Measurements from ENCODE around the gene GUCY1B1. TPM values are rescaled to one million over a fixed set of nuclear protein-coding genes. Genes with fewer than 3 reads are reported as not detected.

Gene GUCY1B1
- polyA plus RNA-seq, 2 of the 4 experiments (the other 2 are of a cell fraction) = 0.14 to 0.43 TPM

DNA sequence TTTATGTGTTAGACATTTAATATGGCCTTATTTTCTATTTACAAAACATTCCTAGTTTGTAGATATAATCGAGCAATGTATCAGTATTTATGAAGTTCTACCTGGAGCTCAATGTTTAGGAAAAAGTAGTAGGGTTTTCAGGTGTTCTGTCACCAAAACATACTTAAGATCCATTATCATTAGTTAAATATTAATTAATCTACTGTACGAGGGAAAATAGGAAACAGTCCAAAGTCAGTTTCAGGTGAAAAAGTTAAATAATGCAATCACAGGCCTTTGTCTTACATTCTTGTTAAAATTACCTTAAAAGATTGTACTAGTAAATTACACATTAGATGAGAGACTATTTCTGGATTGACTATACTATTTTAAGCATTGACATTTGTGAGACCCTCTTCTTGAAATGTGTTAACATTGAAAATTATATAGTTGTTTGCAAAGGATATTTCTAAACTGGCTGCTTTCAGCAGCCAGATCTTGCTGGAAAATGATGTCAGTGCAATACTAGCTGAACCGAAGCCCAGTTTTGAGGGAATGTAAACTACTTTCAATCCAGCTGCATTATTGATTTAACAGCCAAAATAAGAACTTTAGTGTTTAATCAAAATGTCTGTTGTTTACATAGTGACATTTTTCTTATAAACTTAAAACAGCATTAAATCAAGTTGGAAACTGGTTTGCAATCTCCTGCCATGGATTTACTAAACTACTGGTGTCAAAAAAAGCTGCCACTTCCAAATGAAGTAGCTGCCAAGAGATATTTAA, 19.3 kb downstream of the GUCY1B1 start:
- Histone ChIP-seq H3K4me2 (no peak overlapping the region), H3K9me3 (no peaks in the 10 kb centered on the region), H3K4me1 (no peaks in the 10 kb centered on the region), H3K4me3 (no peak overlapping the region), H3K27ac (no peak overlapping the region)
- FAIRE-seq (no peak), ATAC-seq (no peak), DNase-seq (ENCODE audit: low read depth in 1 of 2, low spot score in 1 of 2) (no peak)
- 2% methylated on average over 3 of the region's 3 CpGs for WGBS (ENCODE audit: missing lambda C conversion rate)
- ChIA-PET CTCF (interaction anchor here (1.1 kb wide), 1 partner anchor 9 kb away, joined by 4 read pairs; no protein-coding TSS in a partner anchor), POLR2A (no interaction called here)
- TF ChIP-seq CBX8 (IDR thresholded peaks at IDR 0.05) = no peak
- TF ChIP-seq FOSL2 (IDR thresholded peaks at IDR 0.05) = no peak
- TF ChIP-seq FOSL2 (CRISPR knock-in tag; IDR thresholded peaks at IDR 0.05) = no peak
- TF ChIP-seq JUNB (IDR thresholded peaks at IDR 0.05) = no peak
- TF ChIP-seq, protein P1, sequence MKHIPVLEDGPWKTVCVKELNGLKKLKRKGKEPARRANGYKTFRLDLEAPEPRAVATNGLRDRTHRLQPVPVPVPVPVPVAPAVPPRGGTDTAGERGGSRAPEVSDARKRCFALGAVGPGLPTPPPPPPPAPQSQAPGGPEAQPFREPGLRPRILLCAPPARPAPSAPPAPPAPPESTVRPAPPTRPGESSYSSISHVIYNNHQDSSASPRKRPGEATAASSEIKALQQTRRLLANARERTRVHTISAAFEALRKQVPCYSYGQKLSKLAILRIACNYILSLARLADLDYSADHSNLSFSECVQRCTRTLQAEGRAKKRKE (CRISPR knock-in tag; IDR thresholded peaks at IDR 0.05; ENCODE audit: low read depth) = no peak
- TF ChIP-seq RARB (CRISPR knock-in tag; IDR thresholded peaks at IDR 0.05) = no peak
- TF ChIP-seq, protein P2, sequence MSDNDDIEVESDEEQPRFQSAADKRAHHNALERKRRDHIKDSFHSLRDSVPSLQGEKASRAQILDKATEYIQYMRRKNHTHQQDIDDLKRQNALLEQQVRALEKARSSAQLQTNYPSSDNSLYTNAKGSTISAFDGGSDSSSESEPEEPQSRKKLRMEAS (IDR thresholded peaks at IDR 0.05) = no peak

DNA sequence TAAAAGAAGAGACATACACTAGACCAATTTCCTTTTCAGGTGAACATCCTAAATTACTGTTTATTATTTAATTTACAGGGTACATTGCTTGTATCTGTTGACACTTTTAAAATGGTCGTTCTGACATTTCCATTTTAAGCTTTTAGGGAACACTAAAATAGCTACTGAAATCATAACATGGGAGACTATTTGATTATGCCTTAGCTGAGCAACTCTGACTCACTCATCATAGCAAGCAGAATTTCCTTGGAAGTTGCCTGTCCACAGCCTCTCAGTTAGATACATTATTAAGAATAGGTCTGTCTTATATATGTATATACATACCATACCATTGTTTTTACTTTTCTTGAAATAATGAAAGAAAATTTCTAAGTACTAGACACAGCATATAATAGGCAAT, 22.0 kb downstream of the GUCY1B1 start:
- H3K4me1 ChIP-seq = no peaks in the 10 kb centered on the region
- no peak for FAIRE-seq
- ATAC-seq = no peak
- no peak overlapping the region for H3K4me3 ChIP-seq
- POLR2A ChIA-PET = no interaction called here
- 3% methylated on average over 1 of the region's 1 CpG for WGBS (ENCODE audit: missing lambda C conversion rate)
- TF ChIP-seq CBX2 (IDR thresholded peaks at IDR 0.05; ENCODE audit: borderline replicate concordance, low read depth) (no peak), KDM5A (IDR thresholded peaks at IDR 0.05) (no peak)
- H3K9me3 ChIP-seq = no peaks in the 10 kb centered on the region
- no peak for DNase-seq (ENCODE audit: low read depth in 1 of 2, low spot score in 1 of 2)
- no peak overlapping the region for H3K27ac ChIP-seq
- H3K4me2 ChIP-seq = no peak overlapping the region
- CTCF ChIA-PET = no interaction called here

DNA sequence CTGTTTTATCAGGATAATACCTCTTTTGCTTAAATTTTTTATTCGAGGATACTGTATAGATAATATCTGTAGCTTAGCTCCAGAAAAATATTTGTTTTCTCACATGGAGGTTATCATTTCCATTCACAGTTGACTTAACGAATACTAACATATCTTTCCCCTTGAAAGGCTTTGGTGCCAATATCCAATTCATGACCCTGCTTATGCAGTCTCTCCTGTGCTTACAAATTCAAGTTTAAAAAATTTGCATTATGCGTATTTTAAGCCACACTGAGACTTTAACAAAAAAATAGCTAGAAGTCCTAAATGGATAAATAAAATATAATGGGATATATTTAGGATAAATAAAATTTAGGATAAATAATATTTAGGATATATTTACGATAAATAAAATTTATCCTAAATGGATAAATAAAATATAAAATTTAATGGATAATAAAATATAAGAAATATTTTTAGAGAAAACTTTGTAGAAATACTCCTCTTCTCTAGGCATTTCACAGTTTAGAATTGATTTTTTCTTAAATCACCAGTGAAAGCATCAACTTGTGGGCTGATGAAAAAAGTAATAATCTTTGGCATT, 22.5 kb downstream of the GUCY1B1 start:
- DNase-seq (ENCODE audit: low read depth in 1 of 2, low spot score in 1 of 2) (no peak), ATAC-seq (no peak), FAIRE-seq (no peak)
- TF ChIP-seq MAZ (IDR thresholded peaks at IDR 0.05; ENCODE audit: borderline replicate concordance, low read depth, low read length) = no peak
- TF ChIP-seq, protein P3, sequence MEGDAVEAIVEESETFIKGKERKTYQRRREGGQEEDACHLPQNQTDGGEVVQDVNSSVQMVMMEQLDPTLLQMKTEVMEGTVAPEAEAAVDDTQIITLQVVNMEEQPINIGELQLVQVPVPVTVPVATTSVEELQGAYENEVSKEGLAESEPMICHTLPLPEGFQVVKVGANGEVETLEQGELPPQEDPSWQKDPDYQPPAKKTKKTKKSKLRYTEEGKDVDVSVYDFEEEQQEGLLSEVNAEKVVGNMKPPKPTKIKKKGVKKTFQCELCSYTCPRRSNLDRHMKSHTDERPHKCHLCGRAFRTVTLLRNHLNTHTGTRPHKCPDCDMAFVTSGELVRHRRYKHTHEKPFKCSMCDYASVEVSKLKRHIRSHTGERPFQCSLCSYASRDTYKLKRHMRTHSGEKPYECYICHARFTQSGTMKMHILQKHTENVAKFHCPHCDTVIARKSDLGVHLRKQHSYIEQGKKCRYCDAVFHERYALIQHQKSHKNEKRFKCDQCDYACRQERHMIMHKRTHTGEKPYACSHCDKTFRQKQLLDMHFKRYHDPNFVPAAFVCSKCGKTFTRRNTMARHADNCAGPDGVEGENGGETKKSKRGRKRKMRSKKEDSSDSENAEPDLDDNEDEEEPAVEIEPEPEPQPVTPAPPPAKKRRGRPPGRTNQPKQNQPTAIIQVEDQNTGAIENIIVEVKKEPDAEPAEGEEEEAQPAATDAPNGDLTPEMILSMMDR (IDR thresholded peaks at IDR 0.05) = no peak
- Histone ChIP-seq H3K4me3 (no peak overlapping the region), H3K27ac (no peak overlapping the region), H3K4me2 (no peak overlapping the region), H3K4me1 (no peaks in the 10 kb centered on the region), H3K9me3 (no peaks in the 10 kb centered on the region)
- WGBS (ENCODE audit: missing lambda C conversion rate) = 38% methylated on average over 4 of the region's 4 CpGs
- CTCF ChIA-PET = no interaction called here
- POLR2A ChIA-PET = no interaction called here

DNA sequence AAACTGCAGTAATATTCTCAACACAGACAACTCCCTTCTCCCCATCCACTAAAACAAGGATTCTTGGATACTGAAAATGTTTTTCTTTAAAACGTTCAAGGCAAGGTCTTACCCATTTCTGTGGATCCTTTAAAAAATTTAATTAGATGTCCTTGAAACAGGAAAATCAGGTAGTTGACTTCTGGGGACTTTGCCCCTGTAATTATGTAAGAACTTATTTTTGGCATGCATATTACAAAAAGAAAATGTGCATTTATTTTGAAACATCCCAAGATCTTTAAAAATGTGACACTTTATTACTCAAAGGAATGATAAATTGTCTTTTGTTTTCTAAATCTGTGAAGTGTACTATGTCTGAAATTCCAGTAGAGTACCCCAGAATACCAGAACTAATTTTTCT, 25.8 kb downstream of the GUCY1B1 start:
- no peak overlapping the region for H3K4me2 ChIP-seq
- no peak for ATAC-seq
- no peaks in the 10 kb centered on the region for H3K9me3 ChIP-seq
- CTCF ChIA-PET = no interaction called here
- 3% methylated on average over 1 of the region's 1 CpG for WGBS (ENCODE audit: missing lambda C conversion rate)
- no peak for FAIRE-seq
- no peak for DNase-seq (ENCODE audit: low read depth in 1 of 2, low spot score in 1 of 2)
- H3K4me3 ChIP-seq = no peak overlapping the region
- H3K4me1 ChIP-seq = no peaks in the 10 kb centered on the region
- H3K27ac ChIP-seq = no peak overlapping the region
- POLR2A ChIA-PET = no interaction called here
- TF ChIP-seq RFX5 (IDR thresholded peaks at IDR 0.05) (no peak), RAD21 (conservative IDR thresholded peaks at IDR 0.05 in 1 of 2, IDR thresholded peaks at IDR 0.05 in 1 of 2) (no peak), POLR2AphosphoS2 (conservative IDR thresholded peaks at IDR 0.05; ENCODE audit: low read length) (no peak), FOXS1 (CRISPR knock-in tag; IDR thresholded peaks at IDR 0.05) (no peak), JUN (IDR thresholded peaks at IDR 0.05) (no peak), EHF (CRISPR knock-in tag; IDR thresholded peaks at IDR 0.05) (no peak), GATA3 (IDR thresholded peaks at IDR 0.05; ENCODE audit: borderline replicate concordance) (no peak)
- TF ChIP-seq, protein P4, sequence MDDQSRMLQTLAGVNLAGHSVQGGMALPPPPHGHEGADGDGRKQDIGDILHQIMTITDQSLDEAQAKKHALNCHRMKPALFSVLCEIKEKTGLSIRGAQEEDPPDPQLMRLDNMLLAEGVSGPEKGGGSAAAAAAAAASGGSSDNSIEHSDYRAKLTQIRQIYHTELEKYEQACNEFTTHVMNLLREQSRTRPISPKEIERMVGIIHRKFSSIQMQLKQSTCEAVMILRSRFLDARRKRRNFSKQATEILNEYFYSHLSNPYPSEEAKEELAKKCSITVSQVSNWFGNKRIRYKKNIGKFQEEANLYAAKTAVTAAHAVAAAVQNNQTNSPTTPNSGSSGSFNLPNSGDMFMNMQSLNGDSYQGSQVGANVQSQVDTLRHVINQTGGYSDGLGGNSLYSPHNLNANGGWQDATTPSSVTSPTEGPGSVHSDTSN (IDR thresholded peaks at IDR 0.05) = no peak
- TF ChIP-seq, protein P5, sequence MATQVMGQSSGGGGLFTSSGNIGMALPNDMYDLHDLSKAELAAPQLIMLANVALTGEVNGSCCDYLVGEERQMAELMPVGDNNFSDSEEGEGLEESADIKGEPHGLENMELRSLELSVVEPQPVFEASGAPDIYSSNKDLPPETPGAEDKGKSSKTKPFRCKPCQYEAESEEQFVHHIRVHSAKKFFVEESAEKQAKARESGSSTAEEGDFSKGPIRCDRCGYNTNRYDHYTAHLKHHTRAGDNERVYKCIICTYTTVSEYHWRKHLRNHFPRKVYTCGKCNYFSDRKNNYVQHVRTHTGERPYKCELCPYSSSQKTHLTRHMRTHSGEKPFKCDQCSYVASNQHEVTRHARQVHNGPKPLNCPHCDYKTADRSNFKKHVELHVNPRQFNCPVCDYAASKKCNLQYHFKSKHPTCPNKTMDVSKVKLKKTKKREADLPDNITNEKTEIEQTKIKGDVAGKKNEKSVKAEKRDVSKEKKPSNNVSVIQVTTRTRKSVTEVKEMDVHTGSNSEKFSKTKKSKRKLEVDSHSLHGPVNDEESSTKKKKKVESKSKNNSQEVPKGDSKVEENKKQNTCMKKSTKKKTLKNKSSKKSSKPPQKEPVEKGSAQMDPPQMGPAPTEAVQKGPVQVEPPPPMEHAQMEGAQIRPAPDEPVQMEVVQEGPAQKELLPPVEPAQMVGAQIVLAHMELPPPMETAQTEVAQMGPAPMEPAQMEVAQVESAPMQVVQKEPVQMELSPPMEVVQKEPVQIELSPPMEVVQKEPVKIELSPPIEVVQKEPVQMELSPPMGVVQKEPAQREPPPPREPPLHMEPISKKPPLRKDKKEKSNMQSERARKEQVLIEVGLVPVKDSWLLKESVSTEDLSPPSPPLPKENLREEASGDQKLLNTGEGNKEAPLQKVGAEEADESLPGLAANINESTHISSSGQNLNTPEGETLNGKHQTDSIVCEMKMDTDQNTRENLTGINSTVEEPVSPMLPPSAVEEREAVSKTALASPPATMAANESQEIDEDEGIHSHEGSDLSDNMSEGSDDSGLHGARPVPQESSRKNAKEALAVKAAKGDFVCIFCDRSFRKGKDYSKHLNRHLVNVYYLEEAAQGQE (IDR thresholded peaks at IDR 0.05) = no peak
- TF ChIP-seq, protein P6, sequence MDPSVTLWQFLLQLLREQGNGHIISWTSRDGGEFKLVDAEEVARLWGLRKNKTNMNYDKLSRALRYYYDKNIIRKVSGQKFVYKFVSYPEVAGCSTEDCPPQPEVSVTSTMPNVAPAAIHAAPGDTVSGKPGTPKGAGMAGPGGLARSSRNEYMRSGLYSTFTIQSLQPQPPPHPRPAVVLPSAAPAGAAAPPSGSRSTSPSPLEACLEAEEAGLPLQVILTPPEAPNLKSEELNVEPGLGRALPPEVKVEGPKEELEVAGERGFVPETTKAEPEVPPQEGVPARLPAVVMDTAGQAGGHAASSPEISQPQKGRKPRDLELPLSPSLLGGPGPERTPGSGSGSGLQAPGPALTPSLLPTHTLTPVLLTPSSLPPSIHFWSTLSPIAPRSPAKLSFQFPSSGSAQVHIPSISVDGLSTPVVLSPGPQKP (IDR thresholded peaks at IDR 0.05; ENCODE audit: low read depth, low read length) = no peak
- TF ChIP-seq, protein P2 (IDR thresholded peaks at IDR 0.05) = no peak
